Thyroid gland (tissue), 4 donors: ENCODE results near the gene NDUFAF8.

Experiments used
- POLR2A ChIP-seq, 2 donors: fragments of 450-650 bp; IDR thresholded peaks; one replicate each; pipeline ENCODE4 v1.6.1; 2017; ENCODE audit warnings: antibody characterized with exemption in 2 of 2, mild to moderate bottlenecking in 2 of 2, moderate library complexity in 1 of 2
- TF ChIP-seq, protein P1 (sequence below), 6 experiments: fragments of 200-600 bp in 3 of 6; fragments of 450-650 bp in 3 of 6; sonication (generic) in 3 of 6; IDR thresholded peaks; one replicate each; pipeline ENCODE4 v1.5.1; 2016 to 2019; ENCODE audit warnings: antibody characterized with exemption in 6 of 6, mild to moderate bottlenecking in 2 of 6, inconsistent platforms in 1 of 6, moderate library complexity in 1 of 6

DNA sequence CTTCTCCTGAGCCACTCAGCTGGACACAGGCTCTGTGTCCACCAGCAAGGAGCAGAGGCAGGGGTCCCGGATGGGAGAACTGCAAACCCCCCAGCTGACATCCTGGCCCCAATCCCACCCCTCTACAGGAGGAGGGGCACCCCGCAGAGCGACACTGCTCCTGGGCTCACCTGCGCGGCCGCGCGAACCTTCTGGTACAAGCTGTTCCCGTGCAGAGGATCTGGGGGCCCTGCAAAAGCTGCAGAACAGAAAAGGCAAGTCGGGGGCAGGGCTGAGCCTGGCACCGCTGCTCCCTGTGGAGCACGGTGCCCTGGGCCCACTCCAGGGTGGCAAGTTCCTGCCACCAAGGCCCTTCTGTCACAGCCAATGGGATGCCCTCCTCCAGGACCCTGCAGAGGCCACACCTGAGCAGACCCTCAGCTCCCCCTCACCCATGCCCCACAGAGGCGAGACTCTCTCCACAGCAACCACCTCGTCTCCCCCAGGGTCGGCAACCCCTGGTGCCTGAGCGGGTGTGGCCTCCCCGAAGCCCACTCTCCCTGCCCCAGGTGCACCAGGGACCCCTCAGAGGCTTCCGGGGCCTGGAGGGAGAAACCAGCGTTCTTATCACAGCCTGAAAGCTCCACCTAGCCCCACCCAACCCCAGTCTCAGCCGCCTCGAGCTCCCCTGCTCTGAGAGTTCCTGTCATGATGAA lies 5.2 kb upstream of the NDUFAF8 start:
- TF ChIP-seq, protein P1, sequence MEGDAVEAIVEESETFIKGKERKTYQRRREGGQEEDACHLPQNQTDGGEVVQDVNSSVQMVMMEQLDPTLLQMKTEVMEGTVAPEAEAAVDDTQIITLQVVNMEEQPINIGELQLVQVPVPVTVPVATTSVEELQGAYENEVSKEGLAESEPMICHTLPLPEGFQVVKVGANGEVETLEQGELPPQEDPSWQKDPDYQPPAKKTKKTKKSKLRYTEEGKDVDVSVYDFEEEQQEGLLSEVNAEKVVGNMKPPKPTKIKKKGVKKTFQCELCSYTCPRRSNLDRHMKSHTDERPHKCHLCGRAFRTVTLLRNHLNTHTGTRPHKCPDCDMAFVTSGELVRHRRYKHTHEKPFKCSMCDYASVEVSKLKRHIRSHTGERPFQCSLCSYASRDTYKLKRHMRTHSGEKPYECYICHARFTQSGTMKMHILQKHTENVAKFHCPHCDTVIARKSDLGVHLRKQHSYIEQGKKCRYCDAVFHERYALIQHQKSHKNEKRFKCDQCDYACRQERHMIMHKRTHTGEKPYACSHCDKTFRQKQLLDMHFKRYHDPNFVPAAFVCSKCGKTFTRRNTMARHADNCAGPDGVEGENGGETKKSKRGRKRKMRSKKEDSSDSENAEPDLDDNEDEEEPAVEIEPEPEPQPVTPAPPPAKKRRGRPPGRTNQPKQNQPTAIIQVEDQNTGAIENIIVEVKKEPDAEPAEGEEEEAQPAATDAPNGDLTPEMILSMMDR (IDR thresholded peaks at IDR 0.05) = no peak
- no peak for TF ChIP-seq POLR2A (IDR thresholded peaks at IDR 0.05)
